Endothelial cell of umbilical vein (primary cell): ENCODE measurements around the gene EAF1. TPM values are rescaled to one million over a fixed set of nuclear protein-coding genes. Genes with fewer than 3 reads are reported as not detected.

Experiments
- BruUV-seq: library from RNA; stranded (reverse); fragments of 400-500 nt; replicated peaks from 2 replicates; lab custom pipeline; 2021; lab: Mats Ljungman, UMichigan
- CTCF ChIA-PET: fragments of 300-600, 350-600 bp; sonication (Branson Sonifier 250); formaldehyde crosslinking; loops from one replicate; lab custom pipeline; 2021; ENCODE audit warnings: antibody characterized with exemption, inconsistent platforms; lab: Charles Lee
- POLR2A ChIA-PET: fragments of 300-600, 350-600 bp; sonication (Branson Sonifier 250); formaldehyde crosslinking; loops from one replicate; lab custom pipeline; 2021; ENCODE audit warnings: antibody characterized with exemption, inconsistent platforms; lab: Charles Lee
- DNase-seq: peaks from one replicate; pipeline ENCODE4 v3.0.0-alpha.2; 2011; ENCODE audit warnings: low read depth, low spot score
- FAIRE-seq: peaks from 2 replicates; lab custom pipeline; 2011; peaks lifted over from hg19 to GRCh38; lab: Jason Lieb, UNC
- H2AFZ ChIP-seq: 2 replicates; pipeline ENCODE4 v1.6.0; 2012; ENCODE audit warnings: low read depth, low read length, control low read depth, inconsistent platforms
- H3K27ac ChIP-seq: 2 replicates; pipeline ENCODE4 v1.5.1; 2011; ENCODE audit warnings: low read depth, mild to moderate bottlenecking, control low read depth, low read length, moderate library complexity; ENCODE audit not compliant: insufficient read depth
- H3K27me3 ChIP-seq, 2 experiments: 2 replicates each; pipeline versions ENCODE4 v1.6.0 to v1.6.1; 2011; ENCODE audit warnings: low read length in 2 of 2, mixed read lengths in 1 of 2; ENCODE audit not compliant: control insufficient read depth in 2 of 2, insufficient read depth in 2 of 2
- H3K36me3 ChIP-seq, 2 experiments: 2 replicates in 1 of 2; 3 replicates in 1 of 2; pipeline ENCODE4 v1.5.1; 2011; ENCODE audit warnings: low read length in 2 of 2, mild to moderate bottlenecking in 1 of 2, moderate library complexity in 1 of 2; ENCODE audit not compliant: control insufficient read depth in 2 of 2, insufficient read depth in 2 of 2; ENCODE audit errors: extremely low read depth in 1 of 2
- H3K4me1 ChIP-seq: 3 replicates; pipeline ENCODE4 v1.5.1; 2011; ENCODE audit warnings: mild to moderate bottlenecking, low read length; ENCODE audit not compliant: control insufficient read depth, insufficient read depth; ENCODE audit errors: extremely low read depth
- H3K4me2 ChIP-seq: 2 replicates; pipeline ENCODE4 v1.6.1; 2011; ENCODE audit warnings: low read length, control low read depth, mixed read lengths; ENCODE audit not compliant: insufficient read depth
- H3K4me3 ChIP-seq, 3 experiments: fragments of 200-600 bp in 1 of 3; sonication (generic), shearing (Covaris generic) in 1 of 3; replicated peaks in 1 of 3; 2 replicates each; pipeline ENCODE4 v1.5.1; 2011 to 2016; ENCODE audit warnings: control low read depth in 3 of 3, low read length in 3 of 3, mild to moderate bottlenecking in 2 of 3, inconsistent platforms in 1 of 3, low read depth in 1 of 3, moderate library complexity in 1 of 3; ENCODE audit not compliant: insufficient read depth in 1 of 3
- H3K79me2 ChIP-seq: 2 replicates; pipeline ENCODE4 v1.6.0; 2012; ENCODE audit warnings: low read length, inconsistent platforms; ENCODE audit not compliant: control insufficient read depth, insufficient read depth
- H3K9ac ChIP-seq: replicated peaks from 2 replicates; pipeline ENCODE3; 2011; ENCODE audit warnings: low read length, control low read depth; ENCODE audit not compliant: insufficient read depth; ENCODE audit errors: extremely low read depth
- H3K9me1 ChIP-seq: replicated peaks from 3 replicates; pipeline ENCODE4 v1.6.0; 2011; ENCODE audit warnings: mild to moderate bottlenecking, low read length; ENCODE audit not compliant: control insufficient read depth, insufficient read depth; ENCODE audit errors: extremely low read depth
- H3K9me3 ChIP-seq: replicated peaks from 2 replicates; pipeline ENCODE4 v1.5.1; 2012; ENCODE audit warnings: low read length, inconsistent platforms; ENCODE audit not compliant: control insufficient read depth, insufficient read depth
- H4K20me1 ChIP-seq: replicated peaks from 2 replicates; pipeline ENCODE3; 2011; ENCODE audit warnings: mild to moderate bottlenecking, low read length; ENCODE audit not compliant: control insufficient read depth, insufficient read depth; ENCODE audit errors: extremely low read depth
- FOS ChIP-seq: IDR thresholded peaks from 2 replicates; pipeline ENCODE4 v1.6.1; 2011; ENCODE audit warnings: mild to moderate bottlenecking, low read length, moderate library complexity, borderline replicate concordance; ENCODE audit not compliant: insufficient read depth
- GATA2 ChIP-seq: IDR thresholded peaks from 2 replicates; pipeline ENCODE4 v1.7.0; 2011; ENCODE audit warnings: low read depth, mild to moderate bottlenecking, moderate library complexity, mixed read lengths, low read length; ENCODE audit not compliant: insufficient read length, insufficient read depth
- JUN ChIP-seq: IDR thresholded peaks from 2 replicates; pipeline ENCODE4 v1.6.1; 2011; ENCODE audit warnings: borderline replicate concordance, low read depth; ENCODE audit not compliant: insufficient read length, insufficient read depth
- POLR2A ChIP-seq: IDR thresholded peaks from 2 replicates; pipeline ENCODE4 v1.6.1; 2012; ENCODE audit warnings: low read depth, mild to moderate bottlenecking, control low read depth, low read length
- POLR2AphosphoS5 ChIP-seq: IDR thresholded peaks from 2 replicates; pipeline ENCODE4 v1.6.1; 2012; ENCODE audit warnings: low read depth, mild to moderate bottlenecking, control low read depth, low read length, moderate library complexity; ENCODE audit not compliant: insufficient read depth
- dilution Hi-C: fragments of 300-500 bp; cut with MboI; formaldehyde crosslinking; loops from one replicate; pipeline ENCODE4 v1.15.0; 2019; ENCODE audit warnings: low sequenced_read_pairs; ENCODE audit not compliant: extremely low pct_ligation_motif_present
- intact Hi-C: fragments of 100-400 bp; cut with micrococcal nuclease; formaldehyde crosslinking; loops from one replicate; pipeline ENCODE4 v1.10.0; 2022
- polyA plus RNA-seq, 4 experiments: library from polyadenylated mRNA; depleted of rRNA in 3 of 4; stranded (reverse) in 3 of 4; unstranded in 1 of 4; fragments of >200 nt; gene quantifications; 2 replicates each; pipeline versions ENCODE4 v1.2.1 to v1.2.3, GENCODE V29; 2011 to 2012; ENCODE audit warnings: missing spikeins in 1 of 4
- total RNA-seq: library from RNA; stranded (reverse); gene quantifications from 2 replicates; pipeline ENCODE4 v1.2.3, GENCODE V29; 2021
- TF ChIP-seq, protein P1 (sequence below): IDR thresholded peaks from 2 replicates; pipeline ENCODE4 v1.6.1; 2011; ENCODE audit not compliant: insufficient read depth, insufficient read length
- TF ChIP-seq, protein P2 (sequence below), 2 donors: IDR thresholded peaks; 1 replicate in 1 of 2; 2 replicates in 1 of 2; pipeline ENCODE4 v1.5.1; 2011; ENCODE audit warnings: low read length in 2 of 2, mild to moderate bottlenecking in 2 of 2, moderate library complexity in 2 of 2, control low read depth in 1 of 2, inconsistent platforms in 1 of 2, low read depth in 1 of 2; ENCODE audit not compliant: insufficient read depth in 1 of 2; ENCODE audit errors: extremely low read depth in 1 of 2

EAF1 gene
- total and polyA plus RNA-seq, 2 donors (not counting 3 experiments of a cell fraction or from before 2014, with no cell fraction given): 8.7 to 18.2 TPM

DNA sequence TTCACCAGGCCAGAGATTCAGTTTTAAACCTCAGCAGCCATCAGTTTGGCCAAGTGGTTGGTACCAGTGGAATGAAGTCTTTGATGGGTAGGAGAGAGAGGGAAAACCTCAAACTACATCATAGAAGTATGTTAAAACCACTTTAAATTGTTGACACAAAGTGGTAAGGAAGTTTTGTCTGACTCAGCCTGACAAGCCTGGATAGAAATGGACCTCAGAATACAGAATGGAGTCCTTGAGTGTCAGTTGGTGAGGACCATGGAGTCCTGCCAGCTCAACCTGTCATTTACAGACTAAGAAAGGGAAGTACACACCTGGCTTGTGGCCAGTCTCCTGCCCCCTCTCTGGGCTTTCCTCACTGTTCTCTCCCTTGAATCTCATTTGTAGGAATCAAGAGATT is 12.1 kb downstream of the EAF1 start:
- no peak overlapping the region for H2AFZ ChIP-seq
- intact Hi-C loops: no loop called here
- POLR2A ChIA-PET: no interaction called here
- H3K4me1 ChIP-seq: peaks cover 22% of the 10 kb centered on the region
- no peak overlapping the region for H3K4me3 ChIP-seq
- no peaks in the 10 kb centered on the region for H3K9me3 ChIP-seq
- no peaks in the 10 kb centered on the region for H3K79me2 ChIP-seq
- CTCF ChIA-PET: interaction anchor here (0.8 kb wide), 1 partner anchor 9 kb away, joined by 5 read pairs; no protein-coding TSS in a partner anchor
- no peak overlapping the region for H3K4me2 ChIP-seq
- no peak for FAIRE-seq
- no TSS peak for BruUV-seq
- DNase-seq: no peak
- H4K20me1 ChIP-seq: no peaks in the 10 kb centered on the region
- H3K9ac ChIP-seq: no peak overlapping the region
- TF ChIP-seq POLR2AphosphoS5 (no peak), FOS (no peak), JUN (no peak), GATA2 (no peak), POLR2A (no peak)
- TF ChIP-seq, protein P1, sequence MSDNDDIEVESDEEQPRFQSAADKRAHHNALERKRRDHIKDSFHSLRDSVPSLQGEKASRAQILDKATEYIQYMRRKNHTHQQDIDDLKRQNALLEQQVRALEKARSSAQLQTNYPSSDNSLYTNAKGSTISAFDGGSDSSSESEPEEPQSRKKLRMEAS: no peak
- TF ChIP-seq, protein P2, sequence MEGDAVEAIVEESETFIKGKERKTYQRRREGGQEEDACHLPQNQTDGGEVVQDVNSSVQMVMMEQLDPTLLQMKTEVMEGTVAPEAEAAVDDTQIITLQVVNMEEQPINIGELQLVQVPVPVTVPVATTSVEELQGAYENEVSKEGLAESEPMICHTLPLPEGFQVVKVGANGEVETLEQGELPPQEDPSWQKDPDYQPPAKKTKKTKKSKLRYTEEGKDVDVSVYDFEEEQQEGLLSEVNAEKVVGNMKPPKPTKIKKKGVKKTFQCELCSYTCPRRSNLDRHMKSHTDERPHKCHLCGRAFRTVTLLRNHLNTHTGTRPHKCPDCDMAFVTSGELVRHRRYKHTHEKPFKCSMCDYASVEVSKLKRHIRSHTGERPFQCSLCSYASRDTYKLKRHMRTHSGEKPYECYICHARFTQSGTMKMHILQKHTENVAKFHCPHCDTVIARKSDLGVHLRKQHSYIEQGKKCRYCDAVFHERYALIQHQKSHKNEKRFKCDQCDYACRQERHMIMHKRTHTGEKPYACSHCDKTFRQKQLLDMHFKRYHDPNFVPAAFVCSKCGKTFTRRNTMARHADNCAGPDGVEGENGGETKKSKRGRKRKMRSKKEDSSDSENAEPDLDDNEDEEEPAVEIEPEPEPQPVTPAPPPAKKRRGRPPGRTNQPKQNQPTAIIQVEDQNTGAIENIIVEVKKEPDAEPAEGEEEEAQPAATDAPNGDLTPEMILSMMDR (IDR thresholded peaks at IDR 0.05; ENCODE audit: extremely low read depth in 1 of 2, insufficient read depth in 1 of 2, low read depth in 1 of 2, low read length in 2 of 2): no peak
- H3K36me3 ChIP-seq: peaks cover 18 to 24% of the 10 kb centered on the region in 2 experiments
- no peaks in the 10 kb centered on the region for H3K27me3 ChIP-seq
- dilution Hi-C loops: no loop called here
- H3K9me1 ChIP-seq: no peaks in the 10 kb centered on the region
- H3K27ac ChIP-seq: no peak overlapping the region
